SK-N-MC (cell line): ENCODE results near the gene POTEJ.
"Not testable (repeated sequence)": the region's sequence is repeated elsewhere in the genome, so short reads cannot be mapped to it uniquely, and the experiment has no call there.

Experiments
- DNase-seq: peaks from one replicate; pipeline ENCODE4 v3.0.0-alpha.2; 2011; ENCODE audit warnings: low read depth, low spot score
- H3K27ac ChIP-seq: fragments of 200-600 bp; sonication (generic); 2 replicates; pipeline ENCODE4 v1.5.1; 2016; ENCODE audit warnings: mixed run types
- H3K36me3 ChIP-seq: fragments of 200-600 bp; sonication (generic); 2 replicates; pipeline ENCODE4 v1.6.1; 2017; ENCODE audit warnings: antibody characterized with exemption, low read length, mixed read lengths; ENCODE audit not compliant: insufficient read depth
- H3K4me3 ChIP-seq: fragments of 200-600 bp; sonication (generic); 2 replicates; pipeline ENCODE4 v1.5.1; 2016
- H3K9ac ChIP-seq: fragments of 200-600 bp; sonication (generic); 2 replicates; pipeline ENCODE4 v1.8.0; 2017; ENCODE audit warnings: mixed run types, mixed read lengths; ENCODE audit not compliant: insufficient read length
- H3K9me3 ChIP-seq: fragments of 200-600 bp; sonication (generic); 2 replicates; pipeline ENCODE4 v1.6.1; 2017; ENCODE audit warnings: low read depth, mild to moderate bottlenecking, antibody characterized with exemption, low read length, moderate library complexity, mixed read lengths

Gene POTEJ

DNA sequence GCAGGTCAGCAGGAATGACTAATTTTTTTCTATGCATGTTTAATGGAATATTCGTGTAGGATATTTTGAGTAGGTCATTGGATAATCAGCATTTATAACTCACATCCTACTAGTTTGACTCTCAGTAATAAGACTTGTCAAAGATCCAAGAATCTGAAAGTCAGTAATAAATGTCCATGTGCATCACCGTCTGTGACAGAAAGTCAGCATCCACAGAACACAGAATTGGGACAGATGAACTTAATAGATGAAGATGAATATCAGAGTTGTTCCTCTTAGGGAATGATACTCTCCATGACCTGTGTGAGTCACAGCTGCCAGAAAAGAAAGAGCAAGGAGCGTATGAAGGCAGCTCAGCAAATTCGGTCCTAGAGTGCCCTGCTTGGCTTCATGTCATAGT is 30.4 kb downstream of the POTEJ start:
- H3K27ac ChIP-seq, DNase-seq, H3K9ac ChIP-seq, H3K9me3 ChIP-seq, H3K4me3 ChIP-seq, H3K36me3 ChIP-seq: not testable (repeated sequence)

DNA sequence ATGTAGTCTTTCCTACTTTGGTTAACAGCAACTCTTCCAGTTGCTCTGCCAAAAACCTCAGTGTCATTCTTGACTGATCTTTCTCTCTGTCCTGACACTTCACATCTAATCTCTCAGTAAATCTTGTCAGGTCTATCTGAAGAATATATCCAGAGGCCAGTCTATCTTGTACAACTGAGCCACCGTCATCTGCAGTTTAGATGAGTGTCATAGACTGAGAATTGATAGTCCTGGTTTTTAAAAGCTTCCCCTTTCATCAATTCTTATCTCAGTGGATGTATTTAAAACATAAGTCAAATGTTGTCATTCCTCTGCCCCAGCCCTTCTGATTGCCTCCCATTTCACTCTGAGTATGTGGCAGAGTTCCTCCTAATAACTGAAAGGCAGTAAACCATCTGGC is 38.0 kb downstream of the POTEJ start:
- H3K9ac ChIP-seq = not testable (repeated sequence)

DNA sequence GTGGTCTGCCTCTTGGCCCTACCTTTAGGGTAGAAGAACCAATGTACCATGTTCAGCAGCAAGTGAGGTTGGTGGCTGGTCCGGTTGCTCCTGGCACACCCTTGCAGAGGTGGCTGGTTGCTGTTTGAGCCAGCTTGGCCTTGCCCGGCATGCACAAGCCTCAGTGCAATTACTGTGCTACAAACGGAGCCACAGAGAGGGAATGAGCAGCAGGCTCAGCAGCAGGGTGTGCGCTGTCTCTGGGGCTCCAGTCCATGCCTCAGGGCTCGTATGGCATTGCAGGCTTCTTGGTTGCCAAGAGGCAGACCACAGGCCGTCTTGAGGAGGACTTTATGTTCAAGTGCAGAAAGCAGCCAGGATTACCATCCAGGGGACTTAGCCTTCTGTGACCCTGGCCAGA is 53.3 kb downstream of the POTEJ start:
- DNase-seq, H3K4me3 ChIP-seq, H3K9me3 ChIP-seq, H3K9ac ChIP-seq, H3K36me3 ChIP-seq, H3K27ac ChIP-seq: not testable (repeated sequence)

More for the DNA sequence above, 38.0 kb downstream of the POTEJ start:
- not testable (repeated sequence) for H3K9me3 ChIP-seq, H3K4me3 ChIP-seq, DNase-seq, H3K36me3 ChIP-seq, H3K27ac ChIP-seq

DNA sequence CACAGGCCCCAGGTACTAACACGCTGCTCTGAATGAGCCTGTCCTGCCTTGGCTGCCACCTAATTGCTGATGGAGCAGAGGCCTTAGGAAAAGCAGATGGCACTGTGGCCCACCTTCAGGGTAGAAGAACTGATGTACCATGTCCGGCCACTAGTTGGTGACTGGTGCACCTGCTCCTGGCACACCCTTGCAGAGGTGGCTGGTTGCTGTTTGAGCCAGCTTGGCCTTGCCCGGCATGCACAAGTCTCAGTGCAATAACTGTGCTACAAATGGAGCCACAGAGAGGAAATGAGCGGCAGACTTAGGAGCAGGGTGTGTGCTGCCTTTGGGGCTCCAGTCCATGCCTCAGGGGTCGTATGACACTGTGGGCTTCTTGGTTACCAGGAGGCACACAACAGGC is 54.4 kb downstream of the POTEJ start:
- H3K36me3 ChIP-seq, H3K27ac ChIP-seq, H3K9me3 ChIP-seq, H3K4me3 ChIP-seq, DNase-seq, H3K9ac ChIP-seq: not testable (repeated sequence)

DNA sequence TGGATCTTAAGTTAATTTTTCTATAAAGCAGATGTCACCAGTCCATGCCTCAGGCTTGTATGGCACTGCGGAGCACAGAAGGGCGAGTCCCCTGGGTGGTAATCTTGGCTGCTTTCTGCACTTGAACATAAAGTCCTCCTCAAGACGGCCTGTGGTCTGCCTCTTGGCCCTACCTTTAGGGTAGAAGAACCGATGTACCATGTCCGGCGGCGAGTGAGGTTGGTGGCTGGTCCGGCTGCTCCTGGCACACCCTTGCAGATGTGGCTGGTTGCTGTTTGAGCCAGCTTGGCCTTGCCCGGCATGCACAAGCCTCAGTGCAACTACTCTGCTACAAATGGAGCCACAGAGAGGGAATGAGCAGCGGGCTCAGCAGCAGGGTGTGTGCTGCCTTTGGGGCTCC is 56.3 kb downstream of the POTEJ start:
- H3K9me3 ChIP-seq, DNase-seq: not testable (repeated sequence)

DNA sequence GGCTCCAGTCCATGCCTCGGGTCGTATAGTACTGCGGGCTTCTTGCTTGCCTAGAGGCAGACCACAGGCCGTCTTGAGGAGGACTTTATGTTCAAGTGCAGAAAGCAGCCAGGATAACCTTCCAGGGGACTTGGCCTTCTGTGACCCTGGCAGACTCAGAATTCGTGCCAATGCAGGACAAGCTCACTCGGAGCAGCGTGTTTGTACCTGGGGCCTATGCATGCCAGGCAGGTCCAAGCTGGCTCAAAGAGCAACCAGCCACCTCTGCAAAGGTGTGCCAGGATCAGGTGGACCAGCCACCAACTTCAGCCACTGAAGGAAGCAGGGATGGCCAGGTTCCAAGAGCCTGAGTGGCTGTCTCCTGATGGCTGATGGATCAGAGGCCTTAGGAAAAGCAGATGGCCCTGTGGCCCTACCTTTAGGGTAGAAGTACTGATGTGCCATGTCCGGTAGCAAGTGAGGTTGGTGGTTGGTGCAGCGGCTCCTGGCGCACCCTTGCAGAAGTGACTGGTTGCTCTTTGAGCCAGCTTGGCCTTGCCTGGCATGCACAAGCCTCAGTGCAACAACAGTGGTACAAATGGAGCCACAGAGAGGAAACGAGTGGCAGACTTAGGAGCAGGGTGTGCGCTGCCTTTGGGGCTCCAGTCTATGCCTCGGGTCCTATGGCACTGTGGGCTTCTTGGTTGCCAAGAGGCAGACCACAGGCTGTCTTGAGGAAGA is 58.9 kb downstream of the POTEJ start:
- not testable (repeated sequence) for H3K9ac ChIP-seq, H3K27ac ChIP-seq, H3K9me3 ChIP-seq, DNase-seq, H3K36me3 ChIP-seq, H3K4me3 ChIP-seq

More for the DNA sequence above, 56.3 kb downstream of the POTEJ start:
- H3K4me3 ChIP-seq, H3K27ac ChIP-seq, H3K36me3 ChIP-seq, H3K9ac ChIP-seq: not testable (repeated sequence)

DNA sequence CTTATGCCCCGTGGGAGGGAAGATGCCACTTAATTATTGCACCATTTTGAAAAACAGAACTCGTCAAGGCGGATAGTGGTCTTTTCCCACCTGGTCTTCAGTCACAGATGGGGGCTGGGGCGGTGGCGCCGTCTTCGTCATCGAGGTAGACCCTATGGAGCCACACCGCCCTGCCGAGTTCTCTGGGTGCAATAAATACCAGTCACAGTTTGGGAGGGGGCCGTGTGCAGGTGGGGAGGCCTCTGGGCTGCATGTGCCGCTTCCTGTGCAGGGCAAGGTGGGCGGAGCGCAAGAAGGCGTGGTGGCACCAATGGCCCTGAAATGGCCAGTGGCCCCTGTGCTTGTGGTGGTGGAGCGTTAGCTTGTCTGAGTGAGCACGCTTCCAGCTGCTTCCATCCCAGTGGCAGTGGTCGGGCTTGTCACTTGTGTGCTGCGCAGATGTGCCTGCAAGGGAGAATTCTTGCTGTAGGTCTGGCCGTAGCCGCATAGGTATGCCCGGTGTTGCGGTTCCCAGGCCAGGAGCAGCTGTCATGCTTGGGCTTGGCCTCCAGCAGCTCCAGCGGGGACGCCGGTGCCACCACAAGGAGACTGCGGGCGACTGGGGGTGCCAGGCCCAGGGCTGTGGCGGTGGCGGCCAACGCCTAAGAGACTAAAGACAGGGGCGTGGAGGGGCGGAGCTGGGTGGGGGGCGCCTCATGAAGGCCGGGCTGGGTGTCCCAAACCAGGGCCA is 81.0 kb downstream of the POTEJ start:
- H3K4me3 ChIP-seq, H3K36me3 ChIP-seq, H3K27ac ChIP-seq, DNase-seq, H3K9ac ChIP-seq, H3K9me3 ChIP-seq: not testable (repeated sequence)

DNA sequence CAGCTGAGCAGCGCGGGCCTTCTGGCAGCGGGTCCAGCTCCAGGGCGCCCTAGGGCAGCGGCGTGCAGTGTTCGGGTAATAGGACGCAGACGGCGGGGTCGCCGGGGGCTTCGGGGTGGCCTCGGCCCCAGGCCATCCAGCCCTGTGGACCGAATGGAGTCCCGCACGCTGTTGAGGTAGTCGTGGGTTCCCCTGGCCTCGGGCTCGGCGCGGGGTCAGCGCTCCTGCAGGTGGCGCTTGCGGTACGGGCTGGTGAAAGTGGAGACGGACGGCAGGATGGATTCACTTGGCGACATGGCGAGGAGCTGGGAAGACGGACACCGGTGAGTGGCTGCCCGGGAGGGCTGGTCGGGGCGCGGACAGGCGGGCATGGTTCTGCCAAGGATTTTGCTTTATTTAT is 82.2 kb downstream of the POTEJ start:
- not testable (repeated sequence) for H3K9me3 ChIP-seq, H3K9ac ChIP-seq, H3K36me3 ChIP-seq, DNase-seq, H3K4me3 ChIP-seq, H3K27ac ChIP-seq

DNA sequence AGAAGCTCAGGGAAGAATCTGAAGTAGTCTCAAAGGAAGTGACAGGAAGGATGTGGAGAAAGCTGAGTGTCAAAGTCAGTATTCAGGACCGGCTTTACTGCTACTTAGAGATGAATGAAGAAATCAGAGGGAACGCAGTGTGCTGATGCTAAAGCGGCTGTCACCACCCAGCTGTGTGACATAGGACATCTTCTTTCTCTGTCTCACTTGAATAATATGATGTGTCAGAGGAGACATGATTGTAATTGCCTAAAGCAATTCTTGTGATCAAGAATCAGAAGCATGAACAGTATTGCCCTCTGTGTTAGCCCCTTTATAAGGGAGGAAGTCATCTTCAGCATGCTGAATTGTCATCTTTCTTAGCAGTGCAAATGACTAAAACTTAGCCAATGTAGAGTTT is 92.0 kb downstream of the POTEJ start:
- H3K9me3 ChIP-seq, H3K27ac ChIP-seq, H3K36me3 ChIP-seq, H3K9ac ChIP-seq, DNase-seq, H3K4me3 ChIP-seq: not testable (repeated sequence)
